GM12892 (cell line): ENCODE measurements around the gene RLBP1.

Experiments
- POLR2A ChIP-seq: IDR thresholded peaks from 2 replicates; pipeline ENCODE4 v1.6.1; 2011; ENCODE audit warnings: low read depth, low read length, control low read depth
- POLR2AphosphoS5 ChIP-seq: IDR thresholded peaks from 2 replicates; pipeline ENCODE4 v1.6.1; 2011; ENCODE audit warnings: low read depth, low read length, control low read depth

GRCh38 chr15:89244574-89244903 is 23.2 kb upstream of the RLBP1 start:
- no peak for TF ChIP-seq POLR2A
- TF ChIP-seq POLR2AphosphoS5, result no peak
